ENCODE measurements around the gene STEAP3.

STEAP3 gene

GRCh38 chr2:119305497-119306195 lies 82.0 kb downstream of the STEAP3 start:
- peak in 1 of 2 donors; percentile 55 for DNase-seq

- no peak for DNase-seq
These were observed 82.6 kb downstream of the STEAP3 start for GRCh38 chr2:119306196-119306590.

- no peak for DNase-seq
These were observed 83.9 kb downstream of the STEAP3 start for GRCh38 chr2:119307419-119308140.

GRCh38 chr2:119308793-119309330 lies 85.2 kb downstream of the STEAP3 start:
- no peak for DNase-seq

- no peak for DNase-seq
These were observed 87.7 kb downstream of the STEAP3 start for GRCh38 chr2:119311371-119311770.

GRCh38 chr2:119311831-119312230 lies 88.2 kb downstream of the STEAP3 start:
- DNase-seq: no peak

Data from inflammatory macrophage treated with lipopolysaccharide for 1 hour (primary cell).